Measurements from ENCODE around the gene DCTD.

- TF ChIP-seq CTCF (IDR thresholded peaks at IDR 0.05) (no peak), EZH2 (IDR thresholded peaks at IDR 0.05) (no peak)
These were observed 15.8 kb downstream of the DCTD start for GRCh38 chr4:182901337-182901736.
